Kidney epithelial cell (primary cell): Measurements from ENCODE around the gene PAPPA. TPM values are rescaled to one million over a fixed set of nuclear protein-coding genes. Genes with fewer than 3 reads are reported as not detected.

Source experiments
- DNase-seq: peaks from one replicate; pipeline ENCODE4 v3.0.0-alpha.2; 2010; ENCODE audit warnings: low read depth
- H3K27me3 ChIP-seq: 2 replicates; pipeline ENCODE4 v1.6.0; 2011; ENCODE audit warnings: low read length; ENCODE audit not compliant: control insufficient read depth, insufficient read depth
- H3K36me3 ChIP-seq: 2 replicates; pipeline ENCODE4 v1.5.1; 2011; ENCODE audit warnings: low read length; ENCODE audit not compliant: control insufficient read depth, insufficient read depth
- H3K4me3 ChIP-seq: 2 replicates; pipeline ENCODE4 v1.5.1; 2011; ENCODE audit warnings: low read depth, mild to moderate bottlenecking, control low read depth, low read length
- CTCF ChIP-seq: IDR thresholded peaks from 2 replicates; pipeline ENCODE4 v1.5.1; 2011; ENCODE audit warnings: mild to moderate bottlenecking, moderate library complexity, low read length, control low read depth, inconsistent platforms; ENCODE audit not compliant: insufficient read depth, poor library complexity, severe bottlenecking
- total RNA-seq: library from RNA; depleted of rRNA; stranded (reverse); fragments of >200 nt; gene quantifications from 2 replicates; pipeline ENCODE4 v1.2.3, GENCODE V29; 2015

PAPPA gene
- total RNA-seq, 1 donor from 2014 or later: 15.4 TPM

DNA sequence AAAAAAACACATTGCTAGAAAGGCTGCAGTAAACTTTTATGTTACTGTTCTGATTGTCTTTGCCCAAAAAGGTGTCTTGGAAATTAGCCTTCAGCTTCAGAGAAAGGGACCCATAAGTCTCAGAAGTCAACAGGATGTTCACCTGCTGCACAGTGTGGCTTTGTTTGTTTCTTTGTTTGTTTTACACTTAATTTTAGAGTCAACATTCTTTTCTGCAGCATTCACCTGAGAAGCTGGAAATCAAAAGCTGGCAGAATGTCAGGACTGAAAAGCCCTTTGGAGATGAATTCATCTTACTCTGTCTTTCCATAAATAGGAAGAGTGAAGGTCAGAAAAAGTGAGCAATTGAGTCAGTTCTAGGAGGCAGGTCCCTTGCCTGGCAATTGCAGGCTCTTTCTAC, 170.0 kb downstream of the PAPPA start:
- no peaks in the 10 kb centered on the region for H3K27me3 ChIP-seq
- no peak overlapping the region for H3K4me3 ChIP-seq
- no peaks in the 10 kb centered on the region for H3K36me3 ChIP-seq
- no peak for DNase-seq
- no peak for TF ChIP-seq CTCF

GRCh38 chr9:116325924-116326323, 172.3 kb downstream of the PAPPA start:
- H3K27me3 ChIP-seq: no peaks in the 10 kb centered on the region
- H3K4me3 ChIP-seq: no peak overlapping the region
- TF ChIP-seq CTCF: no peak
- H3K36me3 ChIP-seq: no peaks in the 10 kb centered on the region
- DNase-seq: no peak

DNA sequence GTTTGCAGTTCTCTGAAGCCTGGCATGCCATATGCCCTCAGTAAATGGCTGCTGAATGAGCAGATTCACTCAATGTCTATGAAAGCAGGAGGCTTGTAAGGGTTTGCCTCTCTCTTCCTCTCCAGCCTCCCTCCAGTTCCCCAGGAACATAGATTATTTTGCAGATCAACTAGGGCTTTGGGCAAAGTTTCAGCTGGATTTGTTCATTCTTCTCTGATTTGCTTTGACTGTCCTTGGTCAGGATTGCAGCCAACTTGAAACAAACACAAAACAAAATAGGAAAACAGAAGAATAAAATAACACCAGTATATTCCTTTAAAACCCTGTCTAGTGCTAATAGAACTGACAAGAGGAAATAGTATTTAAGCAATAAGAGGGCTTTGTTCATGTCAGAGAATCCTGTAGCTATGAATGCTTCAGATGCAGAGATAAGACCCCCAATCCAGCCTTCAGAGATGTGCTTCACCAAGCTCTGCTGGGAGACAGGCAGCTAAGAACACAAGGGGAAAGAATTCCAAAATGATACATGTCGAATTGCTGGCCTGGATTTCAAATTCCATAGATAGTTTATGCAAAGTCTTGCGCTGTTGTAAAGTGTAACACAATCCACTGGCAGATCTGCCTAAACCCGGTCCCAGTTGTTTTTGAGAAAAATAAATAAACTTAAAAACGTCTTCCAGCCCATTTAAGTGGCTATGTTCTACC, 174.3 kb downstream of the PAPPA start:
- TF ChIP-seq CTCF: no peak
- DNase-seq: no peak

GRCh38 chr9:116329470-116329869, 175.9 kb downstream of the PAPPA start:
- H3K4me3 ChIP-seq: no peak overlapping the region
- TF ChIP-seq CTCF: no peak
- H3K27me3 ChIP-seq: no peaks in the 10 kb centered on the region
- no peaks in the 10 kb centered on the region for H3K36me3 ChIP-seq
- no peak for DNase-seq

More for the DNA sequence above, 174.3 kb downstream of the PAPPA start:
- Histone ChIP-seq H3K27me3 (no peaks in the 10 kb centered on the region), H3K36me3 (no peaks in the 10 kb centered on the region), H3K4me3 (no peak overlapping the region)

GRCh38 chr9:116331241-116331640, 177.7 kb downstream of the PAPPA start:
- no peak for TF ChIP-seq CTCF
- Histone ChIP-seq H3K36me3 (no peaks in the 10 kb centered on the region), H3K27me3 (no peaks in the 10 kb centered on the region), H3K4me3 (no peak overlapping the region)
- DNase-seq: no peak

GRCh38 chr9:116332090-116332489, 178.5 kb downstream of the PAPPA start:
- no peak for DNase-seq
- H3K27me3 ChIP-seq: no peaks in the 10 kb centered on the region
- H3K4me3 ChIP-seq: no peak overlapping the region
- no peak for TF ChIP-seq CTCF
- H3K36me3 ChIP-seq: no peaks in the 10 kb centered on the region
